Spleen (tissue), 7 donors: ENCODE results near the gene CUBN.

Experiments used
- CTCF ChIP-seq, 11 experiments: fragments of 200-600 bp in 7 of 11; fragments of 450-650 bp in 4 of 11; sonication (generic) in 4 of 11; IDR thresholded peaks in 8 of 11; conservative IDR thresholded peaks in 3 of 11; 1 replicate in 7 of 11; 2 replicates in 4 of 11; pipeline versions ENCODE4 v1.4.0 to v1.8.0; 2016 to 2021; ENCODE audit warnings: antibody characterized with exemption in 11 of 11, inconsistent platforms in 4 of 11, mild to moderate bottlenecking in 1 of 11
- POLR2A ChIP-seq, 3 donors: fragments of 450-650 bp; IDR thresholded peaks; one replicate each; pipeline ENCODE4 v1.5.1; 2017; ENCODE audit warnings: antibody characterized with exemption in 3 of 3, mild to moderate bottlenecking in 1 of 3
- POLR2AphosphoS5 ChIP-seq, 3 donors: sonication (generic); formaldehyde crosslinking; IDR thresholded peaks; one replicate each; pipeline ENCODE4 v1.5.1; 2017; ENCODE audit warnings: antibody characterized with exemption in 3 of 3
- donor health status: DM: no; HTN: no; CAD: no; lungs with moderate emphysema.
- donor health status: DM: no; HTN: no; CAD: no.
- donor health status: DM: no; HTN: no; CAD: no.

GRCh38 chr10:17086865-17087367, 42.7 kb downstream of the CUBN start:
- TF ChIP-seq CTCF (IDR thresholded peaks at IDR 0.05 in 8 of 11, conservative IDR thresholded peaks at IDR 0.05 in 3 of 11) (no peak), POLR2AphosphoS5 (IDR thresholded peaks at IDR 0.05) (no peak), POLR2A (IDR thresholded peaks at IDR 0.05) (no peak)
